Tibial nerve (tissue), 4 donors: ENCODE measurements around the gene ANKRD44. TPM values are rescaled to one million over a fixed set of nuclear protein-coding genes. Genes with fewer than 3 reads are reported as not detected.

Experiments used
- DNase-seq, 2 donors: peaks; one replicate each; pipeline ENCODE4 v3.0.0-alpha.2; 2019; ENCODE audit warnings: low spot score in 2 of 2
- H3K27ac ChIP-seq, 4 donors: fragments of 200-600 bp; sonication (generic) in 3 of 4; one replicate each; pipeline ENCODE4 v1.5.1; 2017 to 2019; ENCODE audit warnings: mild to moderate bottlenecking in 1 of 4
- H3K27me3 ChIP-seq, 2 donors: fragments of 200-600 bp; sonication (generic) in 1 of 2; one replicate each; pipeline versions ENCODE4 v1.5.1 to v1.6.0; 2017 to 2019
- H3K36me3 ChIP-seq, 3 donors: fragments of 200-600 bp; sonication (generic); one replicate each; pipeline ENCODE4 v1.5.1; 2018 to 2019
- H3K4me1 ChIP-seq, 4 donors: fragments of 200-600 bp; sonication (generic) in 3 of 4; one replicate each; pipeline ENCODE4 v1.5.1; 2017 to 2019
- H3K4me3 ChIP-seq, 4 donors: fragments of 200-600 bp; sonication (generic) in 3 of 4; one replicate each; pipeline ENCODE4 v1.5.1; 2017 to 2019; ENCODE audit warnings: mild to moderate bottlenecking in 1 of 4, moderate library complexity in 1 of 4
- H3K9me3 ChIP-seq, 4 donors: fragments of 200-600 bp; sonication (generic) in 3 of 4; one replicate each; pipeline ENCODE4 v1.5.1; 2017 to 2019
- EP300 ChIP-seq, 2 donors: sonication (generic); formaldehyde crosslinking; IDR thresholded peaks; one replicate each; pipeline ENCODE4 v1.6.1; 2017; ENCODE audit warnings: antibody characterized with exemption in 2 of 2, mild to moderate bottlenecking in 1 of 2
- POLR2A ChIP-seq, 2 donors: fragments of 450-650 bp; IDR thresholded peaks; one replicate each; pipeline ENCODE4 v1.6.1; 2017; ENCODE audit warnings: antibody characterized with exemption in 2 of 2, mild to moderate bottlenecking in 2 of 2, moderate library complexity in 2 of 2
- WGBS, 2 donors: methylation state at CpG; one replicate each; pipeline ENCODE4 v1.1.5; 2018; 5-methylcytosine and 5-hydroxymethylcytosine counted together
- total RNA-seq, 4 donors: library from RNA; depleted of rRNA; stranded (reverse); fragments of >200 nt; gene quantifications; one replicate each; pipeline ENCODE4 v1.1.0, GENCODE V29; 2016
- TF ChIP-seq, protein P1 (sequence below), 5 experiments: fragments of 200-600 bp in 3 of 5; fragments of 450-650 bp in 2 of 5; sonication (generic) in 3 of 5; IDR thresholded peaks; one replicate each; pipeline ENCODE4 v1.5.1; 2016 to 2019; ENCODE audit warnings: antibody characterized with exemption in 5 of 5, mild to moderate bottlenecking in 3 of 5, moderate library complexity in 2 of 5

Gene ANKRD44
- total RNA-seq, 4 donors from 2014 or later = 28.5 to 48.9 (median 41.5) TPM

DNA sequence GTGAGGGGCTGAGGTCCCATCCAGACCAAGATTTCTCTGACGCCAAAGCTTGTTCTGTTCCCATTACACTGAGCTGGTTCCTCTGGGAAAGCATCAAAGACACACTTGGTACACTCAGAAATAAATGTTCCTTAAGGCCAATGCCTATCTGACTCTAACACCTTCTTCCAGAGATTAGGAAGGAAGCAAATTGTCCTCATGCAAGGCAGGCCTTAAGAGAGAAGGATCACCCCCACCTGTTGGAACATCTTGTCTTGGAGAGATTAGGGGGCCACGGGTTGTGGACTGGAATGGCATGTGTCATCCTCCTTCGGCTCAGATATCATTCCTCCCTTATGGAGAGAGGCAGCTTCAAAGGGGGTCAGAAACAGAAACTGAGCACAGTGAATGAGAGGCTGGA lies 100.2 kb downstream of the ANKRD44 start:
- Histone ChIP-seq H3K36me3 (no peaks in the 10 kb centered on the region), H3K9me3 (no peaks in the 10 kb centered on the region), H3K27me3 (no peaks in the 10 kb centered on the region), H3K4me3 (no peak overlapping the region), H3K4me1 (peaks cover 0 to 76% (median 41%) of the 10 kb centered on the region in 4 donors), H3K27ac (peak overlapping the region in 3 of 4 donors; percentile 46 to 73 (median 61))
- TF ChIP-seq EP300 (IDR thresholded peaks at IDR 0.05) (no peak), POLR2A (IDR thresholded peaks at IDR 0.05) (no peak)
- TF ChIP-seq, protein P1, sequence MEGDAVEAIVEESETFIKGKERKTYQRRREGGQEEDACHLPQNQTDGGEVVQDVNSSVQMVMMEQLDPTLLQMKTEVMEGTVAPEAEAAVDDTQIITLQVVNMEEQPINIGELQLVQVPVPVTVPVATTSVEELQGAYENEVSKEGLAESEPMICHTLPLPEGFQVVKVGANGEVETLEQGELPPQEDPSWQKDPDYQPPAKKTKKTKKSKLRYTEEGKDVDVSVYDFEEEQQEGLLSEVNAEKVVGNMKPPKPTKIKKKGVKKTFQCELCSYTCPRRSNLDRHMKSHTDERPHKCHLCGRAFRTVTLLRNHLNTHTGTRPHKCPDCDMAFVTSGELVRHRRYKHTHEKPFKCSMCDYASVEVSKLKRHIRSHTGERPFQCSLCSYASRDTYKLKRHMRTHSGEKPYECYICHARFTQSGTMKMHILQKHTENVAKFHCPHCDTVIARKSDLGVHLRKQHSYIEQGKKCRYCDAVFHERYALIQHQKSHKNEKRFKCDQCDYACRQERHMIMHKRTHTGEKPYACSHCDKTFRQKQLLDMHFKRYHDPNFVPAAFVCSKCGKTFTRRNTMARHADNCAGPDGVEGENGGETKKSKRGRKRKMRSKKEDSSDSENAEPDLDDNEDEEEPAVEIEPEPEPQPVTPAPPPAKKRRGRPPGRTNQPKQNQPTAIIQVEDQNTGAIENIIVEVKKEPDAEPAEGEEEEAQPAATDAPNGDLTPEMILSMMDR (IDR thresholded peaks at IDR 0.05) = no peak
- no peak for DNase-seq
- 58 to 65% methylated on average over 3 of the region's 3 CpGs for WGBS, 2 donors

DNA sequence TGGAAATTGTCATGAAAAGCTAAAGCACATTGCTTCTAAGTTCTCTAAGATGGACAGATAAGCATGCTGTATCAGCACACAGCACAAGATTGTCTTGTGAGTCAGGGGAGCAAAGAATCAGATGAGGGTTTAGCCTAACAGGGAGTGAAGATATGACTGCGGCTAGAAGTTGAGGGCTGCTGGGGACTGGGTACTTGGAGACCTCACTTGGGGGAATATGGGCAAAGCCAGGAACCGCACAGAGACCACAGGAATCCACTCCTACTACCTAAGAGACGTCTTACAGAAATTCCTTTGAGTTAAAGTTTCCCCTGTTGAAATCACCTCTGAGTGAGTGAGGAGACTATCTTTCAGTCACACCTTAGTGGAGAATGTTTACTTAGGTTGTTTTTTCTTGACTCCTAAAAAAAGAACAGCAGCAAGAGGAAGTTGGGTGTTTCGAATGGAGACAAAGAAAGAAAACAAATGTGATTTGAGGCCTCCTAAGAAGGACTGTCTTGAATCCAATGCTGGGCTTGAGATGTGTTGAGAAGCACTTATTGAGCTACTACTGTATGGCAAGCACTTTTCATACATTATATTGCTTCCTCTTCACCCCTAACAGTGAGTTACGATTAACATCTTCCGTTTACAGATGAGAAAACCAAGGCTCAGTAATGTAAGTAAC lies 100.7 kb downstream of the ANKRD44 start:
- TF ChIP-seq POLR2A (IDR thresholded peaks at IDR 0.05) = no peak
- TF ChIP-seq, protein P1 (IDR thresholded peaks at IDR 0.05) = no peak
- TF ChIP-seq EP300 (IDR thresholded peaks at IDR 0.05) = no peak
- H3K4me3 ChIP-seq = no peak overlapping the region
- H3K27me3 ChIP-seq = no peaks in the 10 kb centered on the region
- H3K36me3 ChIP-seq = no peaks in the 10 kb centered on the region
- H3K4me1 ChIP-seq = peaks cover 0 to 76% (median 45%) of the 10 kb centered on the region in 4 donors
- no peak for DNase-seq
- no peaks in the 10 kb centered on the region for H3K9me3 ChIP-seq
- 75 to 79% methylated on average over 6 of the region's 6 CpGs for WGBS, 2 donors
- H3K27ac ChIP-seq = peak overlapping the region in 3 of 4 donors; percentile 46 to 73 (median 61)

DNA sequence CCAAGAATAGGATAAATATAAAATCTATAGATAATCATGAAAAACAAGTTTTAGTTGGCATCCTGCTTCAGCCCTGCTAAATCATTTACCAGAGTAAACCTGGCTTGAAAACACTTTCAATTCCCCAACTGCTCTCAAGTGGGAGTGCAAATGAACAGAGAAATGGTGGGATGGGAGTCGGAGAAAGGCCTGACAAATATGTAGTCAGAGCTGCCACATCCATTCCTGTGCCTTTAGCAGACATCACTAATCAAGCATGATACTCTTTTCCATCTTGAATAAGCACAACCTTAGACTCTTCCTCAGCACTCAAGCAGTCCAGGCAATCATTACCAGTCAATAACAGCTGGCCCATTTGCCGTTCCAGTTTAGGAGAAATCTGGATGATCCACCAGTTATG lies 101.3 kb downstream of the ANKRD44 start:
- TF ChIP-seq POLR2A (IDR thresholded peaks at IDR 0.05) (no peak), EP300 (IDR thresholded peaks at IDR 0.05) (no peak)
- TF ChIP-seq, protein P1 (IDR thresholded peaks at IDR 0.05) = no peak
- DNase-seq = no peak
- peaks cover 0 to 77% (median 46%) of the 10 kb centered on the region in 4 donors for H3K4me1 ChIP-seq
- H3K27ac ChIP-seq = peak overlapping the region in 3 of 4 donors; percentile 46 to 73 (median 61)
- WGBS, 2 donors = 75% methylated on average over 2 of the region's 2 CpGs
- no peaks in the 10 kb centered on the region for H3K9me3 ChIP-seq
- no peaks in the 10 kb centered on the region for H3K36me3 ChIP-seq
- H3K4me3 ChIP-seq = no peak overlapping the region
- H3K27me3 ChIP-seq = no peaks in the 10 kb centered on the region

DNA sequence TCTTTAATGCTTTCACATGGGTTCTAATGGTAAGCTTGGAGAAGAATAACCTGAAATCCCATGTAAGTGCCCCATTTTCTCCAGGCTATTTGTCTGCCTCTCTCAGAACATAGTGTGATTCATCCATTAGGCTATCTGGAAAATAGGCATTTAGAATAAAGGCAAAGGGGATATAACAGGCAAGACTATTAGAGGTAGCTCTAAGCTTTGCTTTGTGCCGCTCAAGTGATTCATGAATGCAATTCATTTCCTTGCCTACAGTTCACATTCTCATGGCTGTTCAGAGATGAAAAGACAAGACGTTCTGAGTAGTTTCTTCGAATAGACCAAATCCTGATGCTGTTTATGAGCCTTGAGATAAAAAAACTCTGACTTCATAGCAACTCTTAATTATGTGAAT lies 101.7 kb downstream of the ANKRD44 start:
- 22 to 31% methylated on average over 3 of the region's 3 CpGs for WGBS, 2 donors
- Histone ChIP-seq H3K4me1 (peaks cover 0 to 77% (median 45%) of the 10 kb centered on the region in 4 donors), H3K9me3 (no peaks in the 10 kb centered on the region), H3K36me3 (no peaks in the 10 kb centered on the region), H3K27me3 (no peaks in the 10 kb centered on the region), H3K4me3 (no peak overlapping the region), H3K27ac (peak overlapping the region in 2 of 4 donors; percentile 46 to 61)
- no peak for TF ChIP-seq POLR2A (IDR thresholded peaks at IDR 0.05)
- TF ChIP-seq, protein P1 (IDR thresholded peaks at IDR 0.05) = no peak
- TF ChIP-seq EP300 (IDR thresholded peaks at IDR 0.05) = no peak
- DNase-seq = no peak

DNA sequence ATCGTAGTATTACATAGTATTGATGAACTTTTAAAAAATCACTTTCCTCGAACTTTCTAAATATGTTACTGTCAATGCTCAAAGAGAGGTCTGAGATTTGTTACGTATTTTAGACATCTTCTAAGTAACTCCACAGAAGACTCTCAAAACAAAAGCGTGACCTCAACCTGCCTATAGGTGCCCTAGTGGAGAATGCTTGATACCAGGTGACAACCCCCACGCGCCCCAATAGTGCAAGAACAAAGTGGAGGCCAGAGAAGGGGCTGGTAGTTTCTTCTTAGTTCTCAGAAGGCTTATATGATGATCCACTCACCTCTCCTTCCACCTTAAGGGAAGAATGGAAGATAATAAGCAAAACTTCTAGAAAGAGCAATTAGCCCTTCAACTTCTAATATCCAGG lies 102.6 kb downstream of the ANKRD44 start:
- peak overlapping the region in 2 of 4 donors; percentile 33 to 61 for H3K27ac ChIP-seq
- 79 to 86% methylated on average over 6 of the region's 6 CpGs for WGBS, 2 donors
- no peaks in the 10 kb centered on the region for H3K27me3 ChIP-seq
- no peaks in the 10 kb centered on the region for H3K9me3 ChIP-seq
- TF ChIP-seq POLR2A (IDR thresholded peaks at IDR 0.05) (no peak), EP300 (IDR thresholded peaks at IDR 0.05) (no peak)
- TF ChIP-seq, protein P1 (IDR thresholded peaks at IDR 0.05) = no peak
- peaks cover 0 to 71% (median 39%) of the 10 kb centered on the region in 4 donors for H3K4me1 ChIP-seq
- H3K36me3 ChIP-seq = no peaks in the 10 kb centered on the region
- no peak overlapping the region for H3K4me3 ChIP-seq
- no peak for DNase-seq
